ENCODE measurements around the gene SLC29A3. TPM values are rescaled to one million over a fixed set of nuclear protein-coding genes. Genes with fewer than 3 reads are reported as not detected.

Gene SLC29A3
- polyA plus RNA-seq, 1 experiment, result 7.2 TPM

DNA sequence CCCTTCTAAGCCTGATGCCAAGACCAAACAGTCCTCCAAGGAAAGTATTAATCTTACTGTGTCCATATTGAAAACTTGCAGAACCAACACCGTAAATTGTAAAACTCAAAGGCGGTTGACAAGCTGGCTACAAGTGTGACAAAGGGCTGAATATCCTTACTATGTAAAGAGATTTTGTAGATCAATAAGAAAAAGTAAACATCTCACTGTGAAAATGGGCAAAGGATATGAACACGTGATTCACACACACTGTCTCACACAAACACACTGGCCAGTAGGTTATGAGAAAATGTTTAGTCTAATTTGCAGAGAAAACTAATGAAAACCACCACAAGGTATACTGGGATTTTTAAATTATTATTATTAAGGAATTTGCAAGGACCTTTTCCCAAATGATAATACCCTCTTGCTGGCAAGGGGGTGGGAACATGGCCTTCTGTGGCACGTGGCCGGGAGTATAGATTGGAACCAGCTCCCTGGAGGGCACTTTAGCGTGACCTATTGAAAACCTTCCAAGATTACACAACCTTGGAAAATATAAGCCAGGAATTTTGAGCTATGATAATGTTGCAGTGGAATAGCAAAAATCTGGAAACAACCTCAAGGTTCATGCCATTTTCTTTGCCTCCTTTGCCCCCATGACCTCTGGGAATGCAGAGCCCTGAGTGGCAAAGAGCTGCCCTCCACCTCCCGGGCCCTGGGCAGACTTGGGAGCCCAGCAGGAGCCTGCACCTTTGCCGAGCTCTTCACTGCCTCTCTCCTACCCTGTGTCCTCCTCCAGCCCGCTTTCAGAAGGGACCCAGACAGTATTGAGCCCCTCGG is 26.2 kb upstream of the SLC29A3 start:
- no peak overlapping the region for H3K4me3 ChIP-seq (ENCODE audit: low read depth, low read length)
- DNase-seq (ENCODE audit: low read depth), result no peak
- POLR2A ChIA-PET, result no interaction called here
- CTCF ChIA-PET, result interaction anchor here (0.9 to 2.4 kb wide), 6 partner anchors 9 to 367 kb away, joined by 3 to 9 read pairs (median 6); no protein-coding TSS in a partner anchor
- no peaks in the 10 kb centered on the region for H3K27me3 ChIP-seq (ENCODE audit: control insufficient read depth, insufficient read depth, low read length)
- no peak for TF ChIP-seq CTCF (IDR thresholded peaks at IDR 0.05; ENCODE audit: insufficient read depth, low read depth, low read length)
- H3K36me3 ChIP-seq (ENCODE audit: control insufficient read depth, insufficient read depth, low read length), result peaks cover 48% of the 10 kb centered on the region

DNA sequence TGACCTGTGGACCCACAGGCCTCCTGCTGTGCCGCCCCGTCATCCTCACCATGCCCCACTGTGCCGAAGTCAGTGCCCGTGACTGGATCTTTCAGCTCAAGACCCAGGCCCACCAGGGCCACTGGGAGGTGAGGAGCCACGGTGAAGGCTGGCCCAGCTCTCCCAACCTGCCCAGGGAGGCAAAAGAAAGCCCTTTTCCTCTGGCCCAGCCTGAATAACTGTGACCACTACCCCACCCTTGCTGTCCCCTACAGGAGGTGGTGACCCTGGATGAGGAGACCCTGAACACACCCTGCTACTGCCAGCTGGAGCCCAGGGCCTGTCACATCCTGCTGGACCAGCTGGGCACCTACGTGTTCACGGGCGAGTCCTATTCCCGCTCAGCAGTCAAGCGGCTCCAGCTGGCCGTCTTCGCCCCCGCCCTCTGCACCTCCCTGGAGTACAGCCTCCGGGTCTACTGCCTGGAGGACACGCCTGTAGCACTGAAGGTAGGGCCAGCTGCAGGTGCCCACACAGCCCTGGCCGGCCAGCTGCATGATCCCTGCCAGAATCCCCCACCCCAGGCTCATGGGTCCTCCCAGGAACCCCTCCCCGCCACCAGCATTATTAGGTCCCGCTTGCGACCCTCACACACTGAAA is 25.5 kb upstream of the SLC29A3 start:
- Histone ChIP-seq H3K36me3 (ENCODE audit: control insufficient read depth, insufficient read depth, low read length) (peaks cover 44% of the 10 kb centered on the region), H3K4me3 (ENCODE audit: low read depth, low read length) (no peak overlapping the region), H3K27me3 (ENCODE audit: control insufficient read depth, insufficient read depth, low read length) (no peaks in the 10 kb centered on the region)
- DNase-seq (ENCODE audit: low read depth), result no peak
- ChIA-PET CTCF (interaction anchor here (0.9 to 2.4 kb wide), 4 partner anchors 9 to 368 kb away, joined by 3 to 7 read pairs (median 5); no protein-coding TSS in a partner anchor), POLR2A (no interaction called here)
- no peak for TF ChIP-seq CTCF (IDR thresholded peaks at IDR 0.05; ENCODE audit: insufficient read depth, low read depth, low read length)

DNA sequence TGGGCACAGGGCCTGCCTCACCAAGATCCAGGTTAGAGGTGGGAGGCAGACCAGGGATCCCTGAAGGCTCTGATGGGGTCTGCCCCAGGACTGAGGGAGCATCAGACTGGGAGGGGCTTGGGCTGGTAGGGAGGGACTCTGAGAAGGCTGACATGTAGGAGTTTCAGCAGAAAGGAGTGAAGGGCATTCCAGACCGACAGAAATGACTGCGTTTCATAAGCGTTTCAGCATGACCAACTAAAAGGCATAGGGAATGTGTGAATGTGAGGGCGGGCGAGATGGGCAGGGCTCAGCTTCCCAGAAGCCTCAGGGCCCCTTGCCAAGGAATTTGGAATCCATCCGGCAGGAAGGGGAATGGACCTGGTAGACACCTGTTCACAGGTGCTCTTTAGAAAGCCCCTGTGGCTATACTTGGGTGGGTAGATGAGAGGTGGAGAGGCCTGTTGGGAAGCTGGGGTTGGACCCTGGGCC is 24.9 kb upstream of the SLC29A3 start:
- CTCF ChIA-PET, result interaction anchor here (0.8 to 2.4 kb wide), 3 partner anchors 10 to 19 kb away, joined by 3 to 6 read pairs (median 4); no protein-coding TSS in a partner anchor
- Histone ChIP-seq H3K36me3 (ENCODE audit: control insufficient read depth, insufficient read depth, low read length) (peaks cover 48% of the 10 kb centered on the region), H3K4me3 (ENCODE audit: low read depth, low read length) (no peak overlapping the region), H3K27me3 (ENCODE audit: control insufficient read depth, insufficient read depth, low read length) (no peaks in the 10 kb centered on the region)
- POLR2A ChIA-PET, result no interaction called here
- no peak for DNase-seq (ENCODE audit: low read depth)
- no peak for TF ChIP-seq CTCF (IDR thresholded peaks at IDR 0.05; ENCODE audit: insufficient read depth, low read depth, low read length)

- POLR2A ChIA-PET, result no interaction called here
- no peak overlapping the region for H3K4me3 ChIP-seq (ENCODE audit: low read depth, low read length)
- no peak for TF ChIP-seq CTCF (IDR thresholded peaks at IDR 0.05; ENCODE audit: insufficient read depth, low read depth, low read length)
- CTCF ChIA-PET, result interaction anchor here (0.8 to 1.2 kb wide), 2 partner anchors 9 to 19 kb away, joined by 3 to 4 read pairs; no protein-coding TSS in a partner anchor
- H3K36me3 ChIP-seq (ENCODE audit: control insufficient read depth, insufficient read depth, low read length), result peaks cover 48% of the 10 kb centered on the region
- no peak for DNase-seq (ENCODE audit: low read depth)
- no peaks in the 10 kb centered on the region for H3K27me3 ChIP-seq (ENCODE audit: control insufficient read depth, insufficient read depth, low read length)
These were observed 24.2 kb upstream of the SLC29A3 start for GRCh38 chr10:71294856-71295255.

DNA sequence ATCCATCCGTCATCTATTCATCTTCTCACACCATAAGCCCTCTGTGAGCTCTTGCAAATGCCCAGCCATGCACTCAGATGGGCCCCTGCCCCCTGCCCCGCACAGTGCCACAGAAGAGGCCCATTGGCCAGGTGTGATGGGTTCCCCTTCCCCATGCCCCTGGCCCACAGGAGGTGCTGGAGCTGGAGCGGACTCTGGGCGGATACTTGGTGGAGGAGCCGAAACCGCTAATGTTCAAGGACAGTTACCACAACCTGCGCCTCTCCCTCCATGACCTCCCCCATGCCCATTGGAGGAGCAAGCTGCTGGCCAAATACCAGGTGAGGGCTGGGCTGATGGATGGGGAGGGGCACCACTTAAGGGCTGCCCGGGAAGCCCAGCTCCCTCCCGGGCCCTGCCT is 23.4 kb upstream of the SLC29A3 start:
- CTCF ChIA-PET, result interaction anchor here (1.2 to 1.6 kb wide), 2 partner anchors 18 to 392 kb away, joined by 3 to 7 read pairs; no protein-coding TSS in a partner anchor
- no peak for DNase-seq (ENCODE audit: low read depth)
- POLR2A ChIA-PET, result no interaction called here
- no peak for TF ChIP-seq CTCF (IDR thresholded peaks at IDR 0.05; ENCODE audit: insufficient read depth, low read depth, low read length)
- H3K36me3 ChIP-seq (ENCODE audit: control insufficient read depth, insufficient read depth, low read length), result peaks cover 46% of the 10 kb centered on the region
- H3K27me3 ChIP-seq (ENCODE audit: control insufficient read depth, insufficient read depth, low read length), result no peaks in the 10 kb centered on the region
- no peak overlapping the region for H3K4me3 ChIP-seq (ENCODE audit: low read depth, low read length)
